K562 (cell line): ENCODE results near the gene CSF3. TPM values are rescaled to one million over a fixed set of nuclear protein-coding genes. Genes with fewer than 3 reads are reported as not detected.

Experiments used
- ATAC-seq: fragments of 200-7000 bp; cut with Tn5 transposase; 3 replicates; pipeline ENCODE4 v1.9.1; 2020; ENCODE audit warnings: moderate library complexity
- BruUV-seq: library from RNA; stranded (reverse); fragments of 400-500 nt; replicated peaks from 2 replicates; lab custom pipeline; 2021; lab: Mats Ljungman, UMichigan
- CTCF ChIA-PET: fragments of 300-600 bp; formaldehyde crosslinking; extraction: SDS; loops from one replicate; lab custom pipeline; 2021; ENCODE audit warnings: low intra/inter-chr PET ratio; lab: Yijun Ruan, JAX
- POLR2A ChIA-PET: fragments of 300-600, 350-650 bp; sonication (Branson Sonifier 250); formaldehyde crosslinking; extraction: SDS; loops from one replicate; lab custom pipeline; 2021; ENCODE audit warnings: antibody characterized with exemption, inconsistent platforms; lab: Yijun Ruan, JAX
- DNase-seq, 4 experiments: peaks; one replicate each; pipeline versions ENCODE4 v3.0.0 to v3.0.0-alpha.2; 2011 to 2018; ENCODE audit warnings: low spot score in 3 of 4, mixed read lengths in 3 of 4; ENCODE audit errors: extremely low read depth in 1 of 4
- FAIRE-seq: peaks from 2 replicates; lab custom pipeline; 2011; peaks lifted over from hg19 to GRCh38; lab: Jason Lieb, UNC
- H2AFZ ChIP-seq: 2 replicates; pipeline ENCODE4 v1.6.0; 2011; ENCODE audit warnings: low read depth, low read length, control low read depth, inconsistent platforms
- H3K27ac ChIP-seq: fragments of 200-600 bp; 3 replicates; pipeline ENCODE4 v1.8.0; 2011; ENCODE audit warnings: low read depth, mild to moderate bottlenecking, control low read depth, inconsistent platforms, low read length, moderate library complexity, mixed read lengths; ENCODE audit errors: extremely low read depth
- H3K27me3 ChIP-seq, 2 experiments: fragments of 300-600 bp in 1 of 2; 2 replicates in 1 of 2; 3 replicates in 1 of 2; pipeline versions ENCODE4 v1.6.0 to v1.8.0; 2011; ENCODE audit warnings: inconsistent platforms in 2 of 2, low read length in 2 of 2, mild to moderate bottlenecking in 1 of 2, mixed read lengths in 1 of 2, moderate library complexity in 1 of 2; ENCODE audit not compliant: control insufficient read depth in 2 of 2, insufficient read depth in 2 of 2
- H3K36me3 ChIP-seq: fragments of 300-600 bp; 3 replicates; pipeline ENCODE4 v1.8.0; 2011; ENCODE audit warnings: mild to moderate bottlenecking, low read length, inconsistent platforms; ENCODE audit not compliant: control insufficient read depth, insufficient read depth
- H3K4me1 ChIP-seq, 2 experiments: fragments of 200-600 bp in 1 of 2; replicated peaks in 1 of 2; 2 replicates in 1 of 2; 3 replicates in 1 of 2; pipeline versions ENCODE4 v1.5.1 to v1.8.0; 2011; ENCODE audit warnings: inconsistent platforms in 2 of 2, low read length in 2 of 2, mild to moderate bottlenecking in 1 of 2, mixed read lengths in 1 of 2, moderate library complexity in 1 of 2; ENCODE audit not compliant: control insufficient read depth in 2 of 2, insufficient read depth in 2 of 2
- H3K4me2 ChIP-seq: 2 replicates; pipeline ENCODE4 v1.6.1; 2011; ENCODE audit warnings: low read length, control low read depth, inconsistent platforms, mixed read lengths; ENCODE audit not compliant: insufficient read depth
- H3K4me3 ChIP-seq: fragments of 200-600 bp; sonication (generic), shearing (Covaris generic); 2 replicates; pipeline ENCODE4 v1.5.1; 2016; ENCODE audit warnings: control low read depth, inconsistent platforms
- H3K79me2 ChIP-seq: fragments of 200-600 bp; 3 replicates; pipeline ENCODE4 v1.8.0; 2011; ENCODE audit warnings: low read length, inconsistent platforms; ENCODE audit not compliant: control insufficient read depth, insufficient read depth
- H3K9ac ChIP-seq, 2 experiments: 2 replicates each; pipeline versions ENCODE4 v1.6.0 to v1.6.1; 2011; ENCODE audit warnings: low read depth in 2 of 2, low read length in 2 of 2, control low read depth in 1 of 2, inconsistent platforms in 1 of 2, mild to moderate bottlenecking in 1 of 2, mixed read lengths in 1 of 2; ENCODE audit not compliant: insufficient read depth in 1 of 2
- H3K9me1 ChIP-seq: one replicate; pipeline ENCODE4 v1.6.0; 2011; ENCODE audit warnings: inconsistent platforms, mild to moderate bottlenecking, low read length, moderate library complexity; ENCODE audit not compliant: control insufficient read depth, insufficient read depth
- H3K9me3 ChIP-seq: replicated peaks from 2 replicates; pipeline ENCODE4 v1.5.1; 2011; ENCODE audit warnings: low read depth, low read length, inconsistent platforms; ENCODE audit not compliant: control insufficient read depth, insufficient read depth
- H4K20me1 ChIP-seq: replicated peaks from 2 replicates; pipeline ENCODE4 v1.6.1; 2011; ENCODE audit warnings: low read length, inconsistent platforms, mixed read lengths; ENCODE audit not compliant: control insufficient read depth, insufficient read depth
- C11orf30 ChIP-seq: fragments of 450-650 bp; IDR thresholded peaks from 2 replicates; pipeline ENCODE4 v1.6.1; 2016; ENCODE audit warnings: low read depth, mild to moderate bottlenecking
- CCAR2 ChIP-seq: fragments of 200-400 bp; formaldehyde crosslinking; IDR thresholded peaks from 2 replicates; pipeline ENCODE4 v1.6.1; 2017; ENCODE audit warnings: mild to moderate bottlenecking, low read depth, low read length
- CREBBP ChIP-seq: IDR thresholded peaks from one replicate; pipeline ENCODE4 v1.6.1; 2012; ENCODE audit warnings: low read depth, mild to moderate bottlenecking, control low read depth, inconsistent platforms, low read length
- CXXC5 ChIP-seq: fragments of 250-450 bp; sonication (Bioruptor Pico); IDR thresholded peaks from 2 replicates; pipeline ENCODE4 v1.8.0; 2022; ENCODE audit warnings: inconsistent platforms, mild to moderate bottlenecking, moderate library complexity
- ETV1 ChIP-seq: fragments of 450-650 bp; conservative IDR thresholded peaks from 2 replicates; pipeline ENCODE4 v1.6.1; 2016; ENCODE audit warnings: missing genetic modification characterization, control low read depth, low read depth, missing compliant biosample characterization
- FOXA3 ChIP-seq, 2 experiments: fragments of 450-650 bp in 1 of 2; sonication (generic) in 1 of 2; formaldehyde crosslinking; IDR thresholded peaks in 1 of 2; conservative IDR thresholded peaks in 1 of 2; 2 replicates each; pipeline versions ENCODE4 v1.4.0 to v1.8.0; 2020 to 2022; ENCODE audit warnings: mild to moderate bottlenecking in 2 of 2, missing genetic modification reagents in 1 of 2
- GTF2A2 ChIP-seq: IDR thresholded peaks from 2 replicates; pipeline ENCODE4 v1.6.1; 2016; ENCODE audit warnings: mild to moderate bottlenecking, missing genetic modification characterization, missing compliant biosample characterization
- HNRNPLL ChIP-seq: fragments of 200-400 bp; formaldehyde crosslinking; IDR thresholded peaks from 2 replicates; pipeline ENCODE4 v1.6.1; 2017; ENCODE audit warnings: low read length, low read depth, mild to moderate bottlenecking; ENCODE audit not compliant: poor library complexity, severe bottlenecking
- HSF4 ChIP-seq: fragments of 250-450 bp; sonication (Bioruptor Pico); IDR thresholded peaks from 2 replicates; pipeline ENCODE4 v2.1.2; 2022; ENCODE audit warnings: mild to moderate bottlenecking, moderate library complexity, borderline replicate concordance
- MAFF ChIP-seq: IDR thresholded peaks from 2 replicates; pipeline ENCODE4 v1.6.1; 2012; ENCODE audit warnings: low read length, improper control_type of control experiment
- RB1 ChIP-seq: fragments of 450-650 bp; IDR thresholded peaks from 2 replicates; pipeline ENCODE4 v1.6.1; 2017; ENCODE audit warnings: low read depth, mild to moderate bottlenecking
- RBFOX2 ChIP-seq: fragments of 200-400 bp; formaldehyde crosslinking; IDR thresholded peaks from 2 replicates; pipeline ENCODE4 v1.6.1; 2017; ENCODE audit warnings: low read depth, mild to moderate bottlenecking, low read length, moderate library complexity
- SLC30A9 ChIP-seq: fragments of 250-450 bp; sonication (Bioruptor Pico); IDR thresholded peaks from 2 replicates; pipeline ENCODE4 v1.8.0; 2022; ENCODE audit warnings: mild to moderate bottlenecking, moderate library complexity
- ZKSCAN8 ChIP-seq: fragments of 200-800 bp; sonication (Bioruptor generic); IDR thresholded peaks from 2 replicates; pipeline ENCODE4 v1.6.1; 2016; ENCODE audit warnings: missing genetic modification characterization, missing compliant biosample characterization
- ZNF384 ChIP-seq: IDR thresholded peaks from 2 replicates; pipeline ENCODE4 v1.6.1; 2012; ENCODE audit warnings: low read depth, low read length, improper control_type of control experiment
- ZNF79 ChIP-seq: fragments of 250-450 bp; sonication (Bioruptor Pico); IDR thresholded peaks from 2 replicates; pipeline ENCODE4 v1.4.0; 2020; ENCODE audit warnings: low read depth, mild to moderate bottlenecking, moderate library complexity
- WGBS: fragments of 100-300 bp; shearing (Covaris generic); methylation state at CpG from one replicate; pipeline ENCODE4 v1.1.6; 2016; ENCODE audit warnings: low coverage, mixed read lengths; ENCODE audit not compliant: insufficient coverage; ENCODE audit errors: missing lambda C conversion rate; 5-methylcytosine and 5-hydroxymethylcytosine counted together
- in situ Hi-C: fragments of 300-500 bp; cut with MboI; formaldehyde crosslinking; loops from 4 replicates; pipeline ENCODE4 v1.15.0; 2018; ENCODE audit warnings: inconsistent platforms, mixed read lengths
- intact Hi-C: fragments of 100-400 bp; cut with micrococcal nuclease; formaldehyde crosslinking; loops from 2 replicates; pipeline ENCODE4 v1.14.2; 2022
- polyA plus RNA-seq, 8 experiments: library from polyadenylated mRNA; depleted of rRNA in 4 of 8; stranded (reverse) in 5 of 8; unstranded in 3 of 8; fragments of >200 nt; fragmentation: Nextera tagmentation in 2 of 8; fragmentation: Illumina TruSeq in 1 of 8; extraction: Ambion mirVana in 2 of 8; extraction: Trizol in 1 of 8; gene quantifications; 2 replicates each; pipeline versions ENCODE4 v1.2.1 to v1.2.3, GENCODE V29; 2011 to 2014; ENCODE audit warnings: inconsistent platforms in 1 of 8, missing spikeins in 1 of 8
- total RNA-seq, 7 experiments: library from RNA; depleted of rRNA in 6 of 7; stranded (reverse); fragments of >200 nt in 6 of 7; fragmentation: Illumina TruSeq in 2 of 7; extraction: Trizol in 2 of 7; gene quantifications; 2 replicates each; pipeline versions ENCODE4 v1.2.1 to v1.2.3, GENCODE V29; 2011 to 2021; ENCODE audit warnings: low replicate concordance in 1 of 7
- TF ChIP-seq, protein P1 (sequence below), 2 experiments: IDR thresholded peaks in 1 of 2; conservative IDR thresholded peaks in 1 of 2; 2 replicates each; pipeline ENCODE4 v1.6.1; 2016; ENCODE audit warnings: low read depth in 2 of 2, mild to moderate bottlenecking in 1 of 2, missing compliant biosample characterization in 1 of 2, missing genetic modification characterization in 1 of 2, moderate library complexity in 1 of 2
- TF ChIP-seq, protein P2 (sequence below): fragments of 450-650 bp; IDR thresholded peaks from 2 replicates; pipeline ENCODE4 v1.7.0; 2016; ENCODE audit warnings: borderline replicate concordance

CSF3 gene
- total and polyA plus RNA-seq, 9 of the 15 experiments (the other 6 are each of a cell fraction or from before 2014, with no cell fraction given): 0.19 TPM; not detected in 8

DNA sequence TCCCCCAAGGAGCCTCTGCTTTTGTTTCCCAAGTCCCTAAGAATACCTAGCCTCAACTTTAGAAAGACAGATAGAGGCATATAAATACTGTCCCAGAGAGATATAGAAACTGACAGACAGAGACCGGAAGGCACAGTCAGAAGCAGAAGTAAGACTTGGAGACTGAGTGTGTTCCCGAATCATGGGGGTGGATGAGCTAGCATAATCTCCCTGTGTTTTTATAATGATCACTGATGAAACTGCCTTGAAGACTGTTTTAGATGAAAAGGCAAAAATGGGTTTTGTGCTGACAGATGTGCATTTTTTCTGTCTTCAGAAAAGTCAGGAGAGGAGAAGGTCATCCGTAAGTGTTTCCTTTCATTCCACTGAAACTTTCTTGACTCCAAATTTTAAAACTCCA is 43.0 kb upstream of the CSF3 start (continued):
- TF ChIP-seq, protein P1, sequence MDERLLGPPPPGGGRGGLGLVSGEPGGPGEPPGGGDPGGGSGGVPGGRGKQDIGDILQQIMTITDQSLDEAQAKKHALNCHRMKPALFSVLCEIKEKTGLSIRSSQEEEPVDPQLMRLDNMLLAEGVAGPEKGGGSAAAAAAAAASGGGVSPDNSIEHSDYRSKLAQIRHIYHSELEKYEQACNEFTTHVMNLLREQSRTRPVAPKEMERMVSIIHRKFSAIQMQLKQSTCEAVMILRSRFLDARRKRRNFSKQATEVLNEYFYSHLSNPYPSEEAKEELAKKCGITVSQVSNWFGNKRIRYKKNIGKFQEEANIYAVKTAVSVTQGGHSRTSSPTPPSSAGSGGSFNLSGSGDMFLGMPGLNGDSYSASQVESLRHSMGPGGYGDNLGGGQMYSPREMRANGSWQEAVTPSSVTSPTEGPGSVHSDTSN (CRISPR knock-in tag; IDR thresholded peaks at IDR 0.05; ENCODE audit: low read depth): no peak
- TF ChIP-seq, protein P1 (tag; conservative IDR thresholded peaks at IDR 0.05; ENCODE audit: low read depth): 0 out of 2 replicates have a peak, but pooled peaks have one; percentile 30
- TF ChIP-seq MAFF (peak; percentile 44; the same call in 1 of the 2 replicates), ETV1 (peak; percentile 67), C11orf30 (peak; percentile 84), CXXC5 (CRISPR knock-in tag) (no peak)
- TF ChIP-seq, all 486 proteins: peak for 21

DNA sequence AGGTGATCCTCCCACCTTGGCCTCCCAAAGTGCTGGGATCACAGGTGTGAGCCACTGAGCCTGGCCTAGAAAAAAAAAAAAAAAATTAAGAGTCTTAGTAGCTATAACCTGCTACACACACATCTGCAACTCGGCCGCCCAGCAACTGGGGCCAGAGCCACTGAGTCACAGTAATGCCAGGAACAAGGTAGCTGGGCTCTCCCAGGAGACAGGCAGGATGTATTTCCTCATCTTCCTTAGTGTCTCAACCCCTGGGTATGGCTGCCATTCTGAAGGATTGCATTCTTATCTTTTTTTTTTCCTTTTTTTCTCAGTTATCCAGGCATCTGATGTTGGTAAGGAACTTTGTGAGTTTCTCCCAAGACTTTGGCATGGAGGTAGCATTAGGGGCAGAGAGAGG is 41.7 kb upstream of the CSF3 start:
- H3K4me2 ChIP-seq: no peak overlapping the region
- 77% methylated on average over 2 of the region's 2 CpGs for WGBS
- H3K9me3 ChIP-seq: no peaks in the 10 kb centered on the region
- intact Hi-C loops (no loop called here), in situ Hi-C loops (no loop called here)
- no peak overlapping the region for H2AFZ ChIP-seq
- no peak for DNase-seq
- H3K4me1 ChIP-seq: peaks cover 17 to 19% of the 10 kb centered on the region in 2 experiments
- BruUV-seq: no TSS peak
- H3K4me3 ChIP-seq: no peak overlapping the region
- FAIRE-seq: no peak
- no peaks in the 10 kb centered on the region for H3K79me2 ChIP-seq
- no peak overlapping the region for H3K27ac ChIP-seq
- POLR2A ChIA-PET: interaction anchor here (0.6 to 1.1 kb wide), 2 partner anchors 13 to 302 kb away, joined by 3 to 4 read pairs; no protein-coding TSS in a partner anchor
- no peaks in the 10 kb centered on the region for H3K36me3 ChIP-seq
- H3K27me3 ChIP-seq: no peaks in the 10 kb centered on the region
- H3K9ac ChIP-seq: no peak overlapping the region
- no peaks in the 10 kb centered on the region for H3K9me1 ChIP-seq
- H4K20me1 ChIP-seq: no peaks in the 10 kb centered on the region
- CTCF ChIA-PET: interaction anchor here (0.6 kb wide), 2 partner anchors 13 to 57 kb away, joined by 3 read pairs; no protein-coding TSS in a partner anchor
- ATAC-seq: no peak
- no peak for TF ChIP-seq GTF2A2 (tag)
- no peak for TF ChIP-seq RBFOX2
- TF ChIP-seq CCAR2: no peak
- TF ChIP-seq CREBBP: no peak
- TF ChIP-seq HSF4 (CRISPR knock-in tag): no peak
- TF ChIP-seq ZNF79 (CRISPR knock-in tag): no peak
- no peak for TF ChIP-seq RB1
- no peak for TF ChIP-seq SLC30A9 (CRISPR knock-in tag)
- TF ChIP-seq, protein P2, sequence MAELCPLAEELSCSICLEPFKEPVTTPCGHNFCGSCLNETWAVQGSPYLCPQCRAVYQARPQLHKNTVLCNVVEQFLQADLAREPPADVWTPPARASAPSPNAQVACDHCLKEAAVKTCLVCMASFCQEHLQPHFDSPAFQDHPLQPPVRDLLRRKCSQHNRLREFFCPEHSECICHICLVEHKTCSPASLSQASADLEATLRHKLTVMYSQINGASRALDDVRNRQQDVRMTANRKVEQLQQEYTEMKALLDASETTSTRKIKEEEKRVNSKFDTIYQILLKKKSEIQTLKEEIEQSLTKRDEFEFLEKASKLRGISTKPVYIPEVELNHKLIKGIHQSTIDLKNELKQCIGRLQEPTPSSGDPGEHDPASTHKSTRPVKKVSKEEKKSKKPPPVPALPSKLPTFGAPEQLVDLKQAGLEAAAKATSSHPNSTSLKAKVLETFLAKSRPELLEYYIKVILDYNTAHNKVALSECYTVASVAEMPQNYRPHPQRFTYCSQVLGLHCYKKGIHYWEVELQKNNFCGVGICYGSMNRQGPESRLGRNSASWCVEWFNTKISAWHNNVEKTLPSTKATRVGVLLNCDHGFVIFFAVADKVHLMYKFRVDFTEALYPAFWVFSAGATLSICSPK: no peak
- TF ChIP-seq FOXA3 (CRISPR knock-in tag; conservative IDR thresholded peaks at IDR 0.05 in 1 of 2, IDR thresholded peaks at IDR 0.05 in 1 of 2): no peak
- no peak for TF ChIP-seq ZKSCAN8 (CRISPR knock-in tag)
- TF ChIP-seq HNRNPLL: no peak
- TF ChIP-seq ZNF384: no peak
